HepG2 (cell line): ENCODE results near the gene TBCD. TPM values are rescaled to one million over a fixed set of nuclear protein-coding genes. Genes with fewer than 3 reads are reported as not detected.

Experiments used
- ATAC-seq: fragments of 200-7000 bp; cut with Tn5 transposase; 3 replicates; pipeline ENCODE4 v1.9.1; 2020; ENCODE audit warnings: mild to moderate bottlenecking, moderate library complexity
- BruUV-seq: library from RNA; stranded (reverse); fragments of 400-500 nt; replicated peaks from 2 replicates; lab custom pipeline; 2021; lab: Mats Ljungman, UMichigan
- CTCF ChIA-PET: fragments of 300-600 bp; formaldehyde crosslinking; extraction: SDS; loops from one replicate; lab custom pipeline; 2021; ENCODE audit warnings: low total read pairs, inconsistent platforms, low intra/inter-chr PET ratio; lab: Yijun Ruan, JAX
- POLR2A ChIA-PET: fragments of 350-600 bp; sonication (Branson Sonifier 250); formaldehyde crosslinking; loops from one replicate; lab custom pipeline; 2020; ENCODE audit warnings: antibody characterized with exemption, inconsistent platforms; lab: Yijun Ruan, JAX
- DNase-seq: peaks from one replicate; pipeline ENCODE4 v3.0.0-alpha.2; 2015; ENCODE audit warnings: low spot score
- FAIRE-seq: peaks from 3 replicates; lab custom pipeline; 2011; peaks lifted over from hg19 to GRCh38; lab: Jason Lieb, UNC
- H2AFZ ChIP-seq: one replicate; pipeline ENCODE4 v1.6.1; 2011; ENCODE audit warnings: low read length, inconsistent platforms
- H3K27ac ChIP-seq: fragments of 300-600 bp; 3 replicates; pipeline ENCODE4 v1.8.0; 2011; ENCODE audit warnings: mixed run types, mild to moderate bottlenecking, mixed read lengths, low read length, inconsistent platforms; ENCODE audit not compliant: insufficient read depth; ENCODE audit errors: extremely low read length
- H3K27me3 ChIP-seq, 2 experiments: fragments of 200-600 bp in 1 of 2; 2 replicates in 1 of 2; 3 replicates in 1 of 2; pipeline versions ENCODE4 v1.6.0 to v1.8.0; 2011; ENCODE audit warnings: low read length in 2 of 2, mild to moderate bottlenecking in 2 of 2, moderate library complexity in 2 of 2, inconsistent platforms in 1 of 2; ENCODE audit not compliant: insufficient read depth in 2 of 2, control insufficient read depth in 1 of 2
- H3K36me3 ChIP-seq, 2 experiments: fragments of 200-600 bp in 1 of 2; replicated peaks in 1 of 2; 2 replicates in 1 of 2; 3 replicates in 1 of 2; pipeline versions ENCODE4 v1.5.1 to v1.8.0; 2011; ENCODE audit warnings: low read length in 2 of 2, inconsistent platforms in 1 of 2; ENCODE audit not compliant: insufficient read depth in 2 of 2, control insufficient read depth in 1 of 2
- H3K4me1 ChIP-seq: 2 replicates; pipeline ENCODE4 v1.5.1; 2012; ENCODE audit warnings: low read length, inconsistent platforms; ENCODE audit not compliant: insufficient read depth
- H3K4me2 ChIP-seq: 2 replicates; pipeline ENCODE4 v1.6.0; 2011; ENCODE audit warnings: low read depth, low read length, inconsistent platforms
- H3K4me3 ChIP-seq, 3 experiments: fragments of 200-600 bp in 1 of 3; sonication (generic), shearing (Covaris generic) in 1 of 3; replicated peaks in 1 of 3; 2 replicates each; pipeline ENCODE4 v1.5.1; 2011 to 2016; ENCODE audit warnings: low read length in 3 of 3, inconsistent platforms in 2 of 3, low read depth in 2 of 3, mild to moderate bottlenecking in 2 of 3, control low read depth in 1 of 3, mixed read lengths in 1 of 3; ENCODE audit not compliant: insufficient read depth in 1 of 3
- H3K79me2 ChIP-seq: one replicate; pipeline ENCODE4 v1.6.1; 2011; ENCODE audit warnings: low read length, inconsistent platforms; ENCODE audit not compliant: insufficient read depth
- H3K9ac ChIP-seq: 2 replicates; pipeline ENCODE4 v1.6.0; 2011; ENCODE audit warnings: mild to moderate bottlenecking, low read depth, low read length, inconsistent platforms; ENCODE audit not compliant: insufficient read depth
- H3K9me3 ChIP-seq: 2 replicates; pipeline ENCODE4 v1.5.1; 2012; ENCODE audit warnings: mild to moderate bottlenecking, low read length
- H4K20me1 ChIP-seq: 2 replicates; pipeline ENCODE4 v1.6.0; 2011; ENCODE audit warnings: inconsistent platforms, mild to moderate bottlenecking, low read length, moderate library complexity; ENCODE audit not compliant: insufficient read depth
- CENPT ChIP-seq: sonication (generic); formaldehyde crosslinking; IDR thresholded peaks from 2 replicates; pipeline ENCODE4 v1.8.0; 2022; ENCODE audit warnings: low read depth, mild to moderate bottlenecking, moderate library complexity, missing genetic modification reagents
- DZIP1 ChIP-seq: sonication (generic); formaldehyde crosslinking; IDR thresholded peaks from 2 replicates; pipeline ENCODE4 v1.5.0; 2020; ENCODE audit warnings: mild to moderate bottlenecking, missing genetic modification reagents
- IRF1 ChIP-seq: sonication (generic); formaldehyde crosslinking; IDR thresholded peaks from 2 replicates; pipeline ENCODE4 v1.4.0; 2020; ENCODE audit warnings: low read depth, mild to moderate bottlenecking, missing genetic modification reagents
- NCOA1 ChIP-seq: sonication (generic); formaldehyde crosslinking; IDR thresholded peaks from 2 replicates; pipeline ENCODE4 v1.9.0; 2021; ENCODE audit warnings: missing genetic modification reagents
- ZBED4 ChIP-seq: sonication (generic); formaldehyde crosslinking; IDR thresholded peaks from 2 replicates; pipeline ENCODE4 v1.4.0; 2020; ENCODE audit warnings: missing genetic modification reagents, borderline replicate concordance
- ZNF20 ChIP-seq: sonication (generic); formaldehyde crosslinking; IDR thresholded peaks from 2 replicates; pipeline ENCODE4 v1.4.0; 2020; ENCODE audit warnings: mild to moderate bottlenecking, moderate library complexity, missing genetic modification reagents
- ZNF205 ChIP-seq: IDR thresholded peaks from 2 replicates; pipeline ENCODE4 v1.6.1; 2018; ENCODE audit warnings: missing biosample characterization, missing genetic modification reagents
- ZNF556 ChIP-seq: sonication (generic); formaldehyde crosslinking; IDR thresholded peaks from 2 replicates; pipeline ENCODE4 v1.4.0; 2020; ENCODE audit warnings: mild to moderate bottlenecking, missing genetic modification reagents, borderline replicate concordance
- ZNF674 ChIP-seq: sonication (generic); formaldehyde crosslinking; IDR thresholded peaks from 2 replicates; pipeline ENCODE4 v1.5.0; 2020; ENCODE audit warnings: low read depth, mild to moderate bottlenecking, missing genetic modification reagents
- ZNF773 ChIP-seq: sonication (generic); formaldehyde crosslinking; IDR thresholded peaks from 2 replicates; pipeline ENCODE4 v1.4.0; 2020; ENCODE audit warnings: missing genetic modification reagents, borderline replicate concordance
- WGBS: methylation state at CpG from one replicate; pipeline ENCODE4 v1.1.6; 2017; ENCODE audit warnings: low lambda C conversion rate; 5-methylcytosine and 5-hydroxymethylcytosine counted together
- in situ Hi-C: cut with HindIII; loops from 2 replicates; pipeline ENCODE4 v1.10.0; 2017; ENCODE audit warnings: low pct_unique_long_range_greater_than_20kb; ENCODE audit not compliant: extremely low pct_ligation_motif_present
- intact Hi-C: fragments of 100-400 bp; cut with micrococcal nuclease; formaldehyde crosslinking; loops from one replicate; pipeline ENCODE4 v1.10.0; 2022; ENCODE audit not compliant: unreplicated experiment
- polyA plus RNA-seq, 8 experiments: library from polyadenylated mRNA; depleted of rRNA in 3 of 8; stranded (reverse) in 7 of 8; unstranded in 1 of 8; fragments of >200 nt; fragmentation: Illumina TruSeq in 4 of 8; extraction: Trizol in 4 of 8; gene quantifications; 2 replicates each; pipeline versions ENCODE4 v1.2.1 to v1.2.3, GENCODE V29; 2011 to 2016; ENCODE audit warnings: low read depth in 4 of 8, missing spikeins in 1 of 8, mixed read lengths in 1 of 8; ENCODE audit not compliant: insufficient read depth in 1 of 8
- total RNA-seq, 5 experiments: library from RNA; depleted of rRNA; stranded (reverse); fragments of >200 nt; fragmentation: Illumina TruSeq; extraction: Trizol; gene quantifications; 2 replicates each; pipeline ENCODE4 v1.2.3, GENCODE V29; 2016; ENCODE audit warnings: low read depth in 1 of 5
- TF ChIP-seq, protein P1 (sequence below): sonication (generic); formaldehyde crosslinking; IDR thresholded peaks from 2 replicates; pipeline ENCODE4 v1.5.0; 2020; ENCODE audit warnings: mild to moderate bottlenecking, missing genetic modification reagents
- TF ChIP-seq, protein P2 (sequence below): IDR thresholded peaks from 2 replicates; pipeline ENCODE4 v1.6.1; 2018; ENCODE audit warnings: missing genetic modification reagents

TBCD gene
- total and polyA plus RNA-seq, 2 of the 13 experiments (the other 11 are each of a cell fraction or from before 2014, with no cell fraction given), result 33.9 to 54.8 TPM

DNA sequence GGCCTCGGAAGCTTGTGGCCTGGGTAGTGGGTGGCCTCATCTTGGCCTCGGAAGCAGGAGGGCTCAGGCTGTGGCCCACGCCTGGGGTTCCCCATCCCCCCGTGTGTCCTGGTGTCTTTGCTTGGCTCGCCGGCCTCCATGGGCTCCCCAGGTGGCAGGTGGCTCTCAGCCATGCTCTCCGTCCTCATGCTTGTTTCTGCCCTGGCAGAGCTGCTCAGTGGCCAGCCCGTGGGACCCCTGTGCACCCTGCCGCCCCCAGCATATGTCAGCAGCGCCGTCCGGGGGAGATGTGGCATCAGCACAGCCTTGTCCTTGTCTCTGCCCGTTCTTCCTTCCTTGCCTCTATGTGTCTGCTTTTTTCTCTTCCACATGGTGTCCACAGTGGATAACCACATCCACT, 38.5 kb downstream of the TBCD start:
- intact Hi-C loops (no loop called here), in situ Hi-C loops (no loop called here)
- H3K4me3 ChIP-seq, result no peak overlapping the region
- CTCF ChIA-PET, result no interaction called here
- no peaks in the 10 kb centered on the region for H3K9me3 ChIP-seq
- ATAC-seq (no peak), FAIRE-seq (no peak), DNase-seq (no peak)
- H3K9ac ChIP-seq, result no peak overlapping the region
- H3K36me3 ChIP-seq, result peaks cover 7 to 15% of the 10 kb centered on the region in 2 experiments; a peak in 2 of 5 replicates
- H3K4me1 ChIP-seq, result no peaks in the 10 kb centered on the region
- peaks cover 2% of the 10 kb centered on the region for H3K79me2 ChIP-seq
- H3K27me3 ChIP-seq, result no peaks in the 10 kb centered on the region
- H3K4me2 ChIP-seq, result no peak overlapping the region
- POLR2A ChIA-PET, result no interaction called here
- H2AFZ ChIP-seq, result no peak overlapping the region
- H3K27ac ChIP-seq, result no peak overlapping the region
- WGBS, result 95% methylated on average over 13 of the region's 13 CpGs
- no peaks in the 10 kb centered on the region for H4K20me1 ChIP-seq
- no TSS peak for BruUV-seq
- TF ChIP-seq ZNF20 (CRISPR knock-in tag) (no peak), DZIP1 (CRISPR knock-in tag) (no peak), IRF1 (no peak), ZBED4 (no peak), CENPT (no peak), ZNF773 (CRISPR knock-in tag) (no peak), ZNF556 (CRISPR knock-in tag) (no peak), ZNF674 (CRISPR knock-in tag) (no peak), ZNF205 (CRISPR knock-in tag) (no peak), NCOA1 (no peak)
- TF ChIP-seq, protein P1, sequence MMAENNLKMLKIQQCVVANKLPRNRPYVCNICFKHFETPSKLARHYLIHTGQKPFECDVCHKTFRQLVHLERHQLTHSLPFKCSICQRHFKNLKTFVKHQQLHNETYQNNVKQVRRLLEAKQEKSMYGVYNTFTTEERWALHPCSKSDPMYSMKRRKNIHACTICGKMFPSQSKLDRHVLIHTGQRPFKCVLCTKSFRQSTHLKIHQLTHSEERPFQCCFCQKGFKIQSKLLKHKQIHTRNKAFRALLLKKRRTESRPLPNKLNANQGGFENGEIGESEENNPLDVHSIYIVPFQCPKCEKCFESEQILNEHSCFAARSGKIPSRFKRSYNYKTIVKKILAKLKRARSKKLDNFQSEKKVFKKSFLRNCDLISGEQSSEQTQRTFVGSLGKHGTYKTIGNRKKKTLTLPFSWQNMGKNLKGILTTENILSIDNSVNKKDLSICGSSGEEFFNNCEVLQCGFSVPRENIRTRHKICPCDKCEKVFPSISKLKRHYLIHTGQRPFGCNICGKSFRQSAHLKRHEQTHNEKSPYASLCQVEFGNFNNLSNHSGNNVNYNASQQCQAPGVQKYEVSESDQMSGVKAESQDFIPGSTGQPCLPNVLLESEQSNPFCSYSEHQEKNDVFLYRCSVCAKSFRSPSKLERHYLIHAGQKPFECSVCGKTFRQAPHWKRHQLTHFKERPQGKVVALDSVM, result no peak
- TF ChIP-seq, protein P2, sequence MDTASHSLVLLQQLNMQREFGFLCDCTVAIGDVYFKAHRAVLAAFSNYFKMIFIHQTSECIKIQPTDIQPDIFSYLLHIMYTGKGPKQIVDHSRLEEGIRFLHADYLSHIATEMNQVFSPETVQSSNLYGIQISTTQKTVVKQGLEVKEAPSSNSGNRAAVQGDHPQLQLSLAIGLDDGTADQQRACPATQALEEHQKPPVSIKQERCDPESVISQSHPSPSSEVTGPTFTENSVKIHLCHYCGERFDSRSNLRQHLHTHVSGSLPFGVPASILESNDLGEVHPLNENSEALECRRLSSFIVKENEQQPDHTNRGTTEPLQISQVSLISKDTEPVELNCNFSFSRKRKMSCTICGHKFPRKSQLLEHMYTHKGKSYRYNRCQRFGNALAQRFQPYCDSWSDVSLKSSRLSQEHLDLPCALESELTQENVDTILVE (CRISPR knock-in tag), result no peak
